Epidermal melanocyte (primary cell): ENCODE measurements around the gene KCNG3.
"Not testable (repeated sequence)": the region's sequence is repeated elsewhere in the genome, so short reads cannot be mapped to it uniquely, and the experiment has no call there.

Experiments
- DNase-seq: peaks from one replicate; pipeline ENCODE4 v3.0.0; 2011; ENCODE audit warnings: low spot score; ENCODE audit not compliant: insufficient read length

Gene KCNG3

DNA sequence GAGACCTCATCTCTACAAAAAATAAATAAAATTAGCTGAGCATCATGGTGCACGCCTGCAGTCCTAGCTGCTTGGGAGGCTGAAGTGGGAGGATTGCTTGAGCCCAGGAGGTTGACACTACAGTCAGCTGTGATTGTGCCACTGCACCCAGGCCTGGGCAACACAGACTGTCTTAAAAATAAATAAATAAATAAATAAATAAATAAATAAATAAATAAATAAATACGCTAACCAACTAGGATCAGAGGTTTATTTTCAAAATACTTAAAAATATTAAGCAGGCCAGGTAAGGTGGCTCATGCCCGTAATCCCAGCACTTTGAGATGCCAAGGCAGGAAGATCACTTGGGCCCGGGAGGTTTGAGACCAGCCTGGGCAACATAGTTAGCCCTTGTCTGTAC lies 63.6 kb downstream of the KCNG3 start:
- no peak for DNase-seq

DNA sequence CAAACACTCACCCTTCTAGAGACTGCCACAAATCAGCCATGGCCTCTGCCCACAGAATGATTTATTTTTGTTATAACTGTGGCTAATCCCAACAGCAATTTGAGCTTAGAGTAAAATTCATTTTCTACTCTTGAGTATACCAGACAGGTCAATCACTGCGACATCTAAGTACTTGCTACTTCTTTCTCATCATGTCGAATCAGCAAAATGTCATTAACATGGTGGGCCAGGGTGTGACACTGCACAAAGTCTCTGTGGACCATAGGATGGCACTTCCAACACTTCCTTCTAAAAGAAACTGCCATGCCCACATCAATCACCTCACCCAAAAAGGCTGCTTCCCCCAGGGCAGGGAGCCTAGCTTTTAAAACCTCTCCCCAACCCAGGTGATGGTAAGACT lies 64.4 kb downstream of the KCNG3 start:
- DNase-seq: no peak

DNA sequence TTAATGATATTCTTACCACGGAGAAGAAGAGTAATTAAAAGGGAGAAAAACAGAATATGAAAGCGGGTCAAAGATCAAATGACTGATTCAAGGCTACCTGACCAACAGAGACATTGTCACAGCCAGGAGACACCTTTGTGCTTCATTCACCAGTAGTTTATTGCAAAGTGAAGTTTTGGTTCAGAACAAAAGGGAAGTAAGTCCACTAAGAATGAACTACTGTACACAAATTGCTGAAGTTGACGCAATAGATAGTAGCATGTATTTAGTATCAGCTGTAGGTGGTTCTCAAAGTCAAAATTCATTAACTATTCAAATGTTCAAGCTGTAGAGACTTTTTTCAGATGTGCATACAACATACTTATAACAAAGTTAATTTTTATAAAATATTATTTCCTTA lies 68.1 kb downstream of the KCNG3 start:
- DNase-seq: no peak

DNA sequence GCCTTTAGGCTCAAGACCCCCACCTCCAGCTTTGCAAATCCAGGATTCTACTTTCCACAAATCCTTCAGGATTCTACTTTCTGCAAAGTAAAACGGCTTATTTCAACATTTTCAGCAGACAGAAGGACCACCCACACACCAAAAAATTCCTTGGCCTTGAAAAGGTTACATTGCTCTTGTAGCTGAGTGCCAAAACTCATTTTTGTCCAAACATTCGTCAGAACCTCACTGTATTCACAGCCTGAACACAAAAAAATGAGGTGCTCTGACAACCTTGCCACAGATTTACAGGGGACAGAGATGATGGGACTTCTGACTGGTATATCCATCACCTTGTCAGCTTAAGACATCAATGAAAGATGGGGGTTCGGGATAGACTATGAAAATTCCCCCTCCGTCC lies 69.7 kb downstream of the KCNG3 start:
- no peak for DNase-seq

DNA sequence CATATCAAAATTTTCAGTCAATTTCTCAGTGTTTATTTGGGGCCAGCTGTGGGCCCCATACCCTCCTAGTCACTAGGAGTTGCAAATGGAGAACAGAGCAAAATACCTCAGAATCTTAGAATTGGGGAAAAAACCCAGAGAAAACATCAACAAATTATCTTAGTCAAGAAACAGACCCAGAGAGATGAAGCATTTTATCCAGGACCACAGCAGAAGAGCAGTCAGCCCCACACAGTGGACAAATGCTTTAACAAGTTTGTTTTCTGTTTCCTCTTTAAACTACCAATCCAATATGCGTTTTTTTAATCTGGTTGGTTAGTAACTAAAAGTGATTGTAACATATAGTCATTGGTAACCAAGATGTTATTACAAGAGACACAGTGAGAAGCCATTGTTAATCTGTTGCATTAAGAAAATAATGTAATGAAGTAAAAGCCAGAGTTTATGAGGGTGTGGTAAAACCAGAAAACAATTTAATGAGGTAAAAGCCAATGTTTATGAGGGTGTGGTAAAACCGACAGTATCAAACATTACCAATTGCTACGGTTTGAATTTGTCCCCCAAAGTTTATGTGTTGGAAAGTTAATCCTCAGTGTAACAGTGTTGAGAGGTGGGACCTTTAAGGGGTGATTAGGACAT lies 72.1 kb downstream of the KCNG3 start:
- no peak for DNase-seq

DNA sequence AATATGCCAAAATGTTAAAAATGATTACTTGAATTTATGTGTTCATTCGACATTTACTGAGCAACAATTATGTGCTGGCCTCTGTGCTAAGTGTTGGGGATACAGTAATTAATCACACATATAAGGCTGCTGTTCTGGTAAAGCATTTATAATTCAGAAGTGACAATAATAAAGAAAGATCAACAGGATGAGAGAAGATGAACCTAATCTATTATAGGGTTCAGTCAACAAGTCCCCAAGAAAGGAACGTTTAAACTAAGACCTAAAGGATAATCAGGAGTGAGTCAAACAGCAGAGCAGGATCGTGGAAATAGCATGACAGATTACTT lies 72.7 kb downstream of the KCNG3 start:
- no peak for DNase-seq

DNA sequence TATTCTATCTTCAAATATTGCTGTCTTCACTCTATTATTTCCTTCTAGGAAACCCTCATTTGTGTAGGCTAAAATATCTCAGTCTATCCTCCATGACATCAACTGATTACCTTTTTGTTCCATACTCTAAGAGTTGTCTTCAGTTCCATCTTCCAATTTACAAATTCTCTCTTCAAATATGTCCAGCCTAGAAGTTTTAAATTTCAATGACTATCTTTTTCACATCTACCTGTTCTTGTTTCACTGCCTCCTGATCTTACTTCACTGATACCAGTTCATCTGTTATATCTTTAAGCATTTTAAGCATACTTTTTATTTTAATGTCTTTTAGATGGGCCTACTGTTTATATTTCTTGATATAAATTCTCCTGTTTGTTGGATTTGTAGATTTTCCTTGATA lies 79.1 kb downstream of the KCNG3 start:
- DNase-seq: no peak

DNA sequence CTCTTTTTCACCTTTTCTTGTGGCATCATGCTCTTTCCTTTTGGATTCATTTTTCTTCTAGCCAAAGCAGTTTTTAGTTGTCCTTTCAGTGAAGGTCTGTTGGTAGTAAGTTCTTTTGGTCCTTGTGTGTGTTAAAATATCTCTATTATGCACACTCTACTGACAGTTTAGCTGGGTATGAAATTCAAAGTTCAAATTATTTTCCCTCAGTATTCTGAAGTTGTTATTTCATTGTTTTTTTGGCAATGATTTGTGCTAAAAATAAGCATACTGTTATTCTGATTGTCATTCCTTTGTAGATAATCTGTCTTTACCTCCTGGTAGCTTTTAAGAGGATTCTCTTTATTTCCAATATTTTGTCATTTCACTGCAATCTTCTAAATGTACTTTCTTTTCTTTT lies 79.6 kb downstream of the KCNG3 start:
- no peak for DNase-seq

DNA sequence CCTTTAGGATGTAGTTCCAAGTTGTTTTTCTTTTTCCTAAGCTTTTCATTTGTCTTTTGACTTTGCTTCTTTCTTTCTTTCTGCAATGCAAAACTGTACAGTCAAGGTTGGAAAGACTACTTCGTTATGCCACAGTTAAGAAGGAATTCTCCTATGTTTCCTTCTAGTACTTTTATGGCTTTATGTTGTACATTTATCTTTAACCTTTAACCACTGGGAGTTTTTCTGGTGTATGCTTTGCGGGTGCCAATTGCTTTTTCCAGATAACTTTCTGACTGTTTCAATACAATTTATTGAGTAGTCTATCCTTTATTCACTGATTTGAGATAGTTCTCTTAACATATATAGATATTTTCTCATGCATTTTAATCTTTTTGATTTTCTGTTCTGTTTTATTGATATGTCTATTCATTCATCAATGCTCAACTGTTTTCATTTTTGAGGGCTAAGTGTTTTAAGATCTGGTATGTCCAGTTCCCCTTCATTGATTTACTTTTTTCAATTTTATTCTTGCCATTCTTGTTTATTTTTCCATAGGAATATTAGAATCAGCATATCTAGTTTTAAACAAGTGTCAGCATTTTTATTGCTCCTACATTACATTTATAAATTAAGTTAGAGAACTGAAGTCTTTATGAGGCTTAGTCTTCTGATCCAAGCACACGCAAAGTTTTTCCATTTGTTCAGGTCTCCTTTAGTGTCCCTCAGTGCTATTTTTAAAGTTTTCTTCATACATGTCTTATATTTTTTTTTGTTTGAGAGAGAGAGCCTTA lies 82.9 kb downstream of the KCNG3 start:
- no peak for DNase-seq

DNA sequence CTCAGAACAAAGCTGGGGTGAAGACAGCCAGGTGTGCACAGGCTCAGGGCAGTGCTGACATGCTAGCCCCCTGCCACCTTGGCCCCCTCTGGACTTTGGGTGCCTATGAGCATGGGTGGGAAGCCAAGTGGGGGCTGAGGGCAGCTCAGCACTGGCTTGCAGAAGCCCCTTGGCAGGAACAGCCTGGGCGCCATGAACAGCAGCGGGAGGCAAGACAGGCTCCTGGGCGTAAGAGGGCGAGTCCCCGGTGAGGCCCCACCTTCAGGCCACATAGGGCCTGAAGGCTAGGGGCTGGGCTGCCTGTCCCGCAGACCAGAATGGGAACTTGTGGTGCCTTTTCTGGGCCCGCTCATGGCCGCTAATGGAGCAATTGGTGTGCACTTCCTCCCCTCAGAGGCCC lies 85.8 kb downstream of the KCNG3 start:
- no peak for DNase-seq

DNA sequence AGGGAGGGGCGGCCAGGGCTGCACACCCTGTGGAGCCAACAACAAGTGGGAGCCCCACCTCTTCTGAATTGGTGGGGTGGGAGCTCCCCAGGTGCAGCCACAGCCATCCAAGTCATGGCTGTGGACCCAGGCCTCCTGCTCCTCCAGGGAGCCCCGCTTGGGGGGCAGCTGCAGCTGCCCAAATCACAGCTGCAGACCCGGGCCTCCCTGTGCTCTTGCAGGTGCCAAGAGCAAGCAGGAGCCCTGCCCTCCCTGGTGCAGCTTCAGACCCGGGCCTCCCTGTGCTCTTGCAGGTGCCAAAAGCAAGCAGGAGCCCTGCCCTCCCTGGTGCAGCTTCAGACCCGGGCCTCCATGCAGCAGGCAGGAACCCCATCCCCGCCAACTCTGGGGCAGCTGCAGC lies 86.3 kb downstream of the KCNG3 start:
- no peak for DNase-seq

DNA sequence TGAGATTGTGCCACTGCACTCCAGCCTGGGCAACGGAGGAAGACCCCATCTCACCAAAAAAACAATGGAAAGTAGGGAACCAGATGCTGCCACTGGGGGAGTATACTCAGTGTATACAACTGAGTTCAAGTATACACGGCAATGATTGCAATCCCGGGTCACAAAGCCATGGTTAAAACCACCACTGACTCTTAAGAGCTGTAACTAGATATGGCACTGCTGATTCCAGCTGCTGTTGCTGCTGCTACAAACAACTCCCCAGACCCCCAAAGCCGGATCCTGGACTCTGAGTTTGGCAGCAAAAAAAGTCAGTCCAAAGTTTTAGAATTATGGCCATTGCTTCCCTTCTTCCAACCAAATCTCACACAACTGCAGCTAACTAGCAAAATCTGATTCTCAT lies 89.1 kb downstream of the KCNG3 start:
- DNase-seq: no peak

DNA sequence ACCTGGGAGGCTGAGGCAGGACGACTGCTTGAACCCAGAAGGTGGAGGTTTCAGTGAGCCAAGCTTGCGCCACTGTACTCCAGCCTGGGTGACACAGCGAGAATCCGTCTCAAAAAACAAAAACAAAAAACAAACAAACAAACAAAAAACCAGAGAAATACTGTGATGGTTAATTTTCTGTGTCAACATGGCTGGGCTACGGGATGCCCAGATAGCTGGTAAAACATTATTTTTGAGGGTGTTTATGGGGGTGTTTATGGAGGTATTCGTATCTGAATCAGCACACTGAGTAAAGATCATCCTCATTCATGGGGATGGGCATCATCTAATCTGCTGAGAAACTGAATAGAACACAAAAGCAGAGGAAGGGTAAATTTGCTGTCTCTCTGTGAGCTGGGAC lies 92.0 kb downstream of the KCNG3 start:
- no peak for DNase-seq

DNA sequence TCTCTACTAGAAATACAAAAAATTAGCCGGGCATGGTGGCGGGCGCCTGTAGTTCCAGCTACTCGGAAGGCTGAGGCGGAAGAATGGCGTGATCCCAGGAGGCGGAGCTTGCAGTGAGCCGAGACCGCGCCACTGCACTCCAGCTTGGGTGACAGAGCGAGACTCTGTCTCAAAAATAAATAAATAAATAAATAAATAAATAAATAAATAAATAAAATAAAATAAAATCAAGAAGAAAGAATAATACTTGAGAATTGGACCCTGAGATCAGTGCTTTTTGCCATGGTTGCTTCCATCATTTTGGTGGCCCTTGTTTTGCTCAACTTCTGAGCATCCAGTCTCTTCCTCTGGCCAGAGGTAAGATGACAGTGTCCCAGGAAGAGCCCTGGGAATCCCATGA lies 95.7 kb downstream of the KCNG3 start:
- DNase-seq: not testable (repeated sequence)

DNA sequence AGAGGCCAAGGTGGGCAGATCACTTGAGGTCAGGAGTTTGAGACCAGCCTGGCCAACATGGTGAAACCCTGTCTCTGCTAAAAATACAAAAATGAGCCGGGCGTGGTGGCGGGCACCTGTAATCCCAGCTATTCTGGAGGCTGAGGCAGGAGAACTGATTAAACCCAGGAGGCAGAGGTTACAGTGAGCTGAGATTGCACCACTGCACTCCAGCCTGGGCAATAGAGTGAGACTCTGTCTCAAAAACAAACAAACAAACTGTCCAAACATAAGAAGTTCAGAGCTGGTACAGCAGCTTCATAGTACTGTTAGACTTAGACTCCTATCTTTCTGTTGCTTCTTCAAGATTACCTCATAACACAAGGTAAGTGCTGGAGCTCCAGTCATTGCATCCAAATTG lies 100.5 kb downstream of the KCNG3 start:
- DNase-seq: not testable (repeated sequence)

DNA sequence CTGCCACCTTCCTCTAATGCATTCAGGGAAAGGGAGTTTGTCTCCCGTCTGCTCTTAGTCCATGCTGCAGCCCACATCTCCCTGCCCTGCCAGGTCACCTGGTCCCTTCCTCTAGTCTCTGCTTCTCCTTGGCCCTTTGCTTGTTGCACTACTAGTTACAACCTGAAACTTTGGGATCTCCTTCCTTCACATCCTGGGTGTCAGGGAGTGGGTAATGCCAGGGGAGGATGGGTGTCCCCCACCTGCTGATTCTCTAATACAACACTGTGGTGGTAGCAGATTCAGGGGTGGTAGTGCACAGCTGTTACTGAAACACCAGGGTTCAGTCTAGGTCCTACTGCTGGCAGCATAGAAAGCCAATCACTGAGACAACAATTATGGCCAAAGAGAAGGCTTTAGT lies 101.6 kb downstream of the KCNG3 start:
- no peak for DNase-seq
